Esophagus muscularis mucosa (tissue), 4 donors: ENCODE results near the gene MAN1A1. TPM values are rescaled to one million over a fixed set of nuclear protein-coding genes. Genes with fewer than 3 reads are reported as not detected.

ENCODE experiments used
- DNase-seq: peaks from one replicate; pipeline ENCODE4 v3.0.0-alpha.2; 2017; ENCODE audit errors: extremely low spot score
- H3K27ac ChIP-seq, 4 donors: fragments of 200-600 bp; sonication (generic); replicated peaks in 1 of 4; 1 replicate in 3 of 4; 2 replicates in 1 of 4; pipeline ENCODE4 v1.5.1; 2016 to 2019; ENCODE audit warnings: mild to moderate bottlenecking in 1 of 4
- H3K27me3 ChIP-seq, 4 donors: fragments of 200-600 bp; sonication (generic); one replicate each; pipeline versions ENCODE4 v1.5.1 to v1.6.0; 2016 to 2019
- H3K36me3 ChIP-seq, 4 donors: fragments of 200-600 bp; sonication (generic); one replicate each; pipeline ENCODE4 v1.5.1; 2016 to 2019
- H3K4me1 ChIP-seq, 4 donors: fragments of 200-600 bp; sonication (generic); one replicate each; pipeline ENCODE4 v1.5.1; 2016 to 2019
- H3K4me3 ChIP-seq, 4 donors: fragments of 200-600 bp; sonication (generic); 1 replicate in 2 of 4; 2 replicates in 2 of 4; pipeline ENCODE4 v1.5.1; 2016 to 2019; ENCODE audit warnings: mild to moderate bottlenecking in 4 of 4, moderate library complexity in 1 of 4
- H3K9me3 ChIP-seq, 4 donors: fragments of 200-600 bp; sonication (generic); 1 replicate in 3 of 4; 2 replicates in 1 of 4; pipeline ENCODE4 v1.5.1; 2016 to 2019
- CTCF ChIP-seq, 3 experiments: fragments of 200-600 bp in 2 of 3; fragments of 450-650 bp in 1 of 3; sonication (generic) in 2 of 3; IDR thresholded peaks; one replicate each; pipeline ENCODE4 v1.5.1; 2017 to 2019; ENCODE audit warnings: antibody characterized with exemption in 3 of 3, mild to moderate bottlenecking in 2 of 3, moderate library complexity in 1 of 3
- EP300 ChIP-seq: sonication (generic); formaldehyde crosslinking; IDR thresholded peaks from one replicate; pipeline ENCODE4 v1.6.1; 2017; ENCODE audit warnings: antibody characterized with exemption
- POLR2A ChIP-seq: fragments of 450-650 bp; IDR thresholded peaks from one replicate; pipeline ENCODE4 v1.6.1; 2017; ENCODE audit warnings: antibody characterized with exemption, moderate library complexity, mild to moderate bottlenecking, low read depth
- POLR2AphosphoS5 ChIP-seq, 2 donors: sonication (generic); formaldehyde crosslinking; IDR thresholded peaks; one replicate each; pipeline ENCODE4 v1.6.1; 2017; ENCODE audit warnings: antibody characterized with exemption in 2 of 2
- WGBS: methylation state at CpG from one replicate; pipeline ENCODE4 v1.1.5; 2018; 5-methylcytosine and 5-hydroxymethylcytosine counted together
- intact Hi-C: fragments of 100-400 bp; cut with DNase I; formaldehyde crosslinking; loops from one replicate; pipeline ENCODE4 v1.15.1; 2023
- total RNA-seq, 4 donors: library from RNA; depleted of rRNA; stranded (reverse); fragments of >200 nt; gene quantifications; one replicate each; pipeline versions ENCODE4 v1.1.0 to v1.2.1, GENCODE V29; 2016

The MAN1A1 gene
- total RNA-seq, 4 donors from 2014 or later, result 79.4 to 125 (median 101) TPM

GRCh38 chr6:119313937-119314884 lies 35.4 kb downstream of the MAN1A1 start:
- H3K27me3 ChIP-seq, result no peaks in the 10 kb centered on the region
- H3K36me3 ChIP-seq, result no peaks in the 10 kb centered on the region
- peaks cover 21 to 43% (median 30%) of the 10 kb centered on the region in 4 donors for H3K4me1 ChIP-seq
- WGBS, result 76% methylated on average over 10 of the region's 10 CpGs
- TF ChIP-seq POLR2AphosphoS5 (IDR thresholded peaks at IDR 0.05) (no peak), CTCF (IDR thresholded peaks at IDR 0.05) (no peak), EP300 (no peak), POLR2A (no peak)
- DNase-seq, result no peak
- no peak overlapping the region for H3K4me3 ChIP-seq
- intact Hi-C loops, result no loop called here
- no peaks in the 10 kb centered on the region for H3K9me3 ChIP-seq
- H3K27ac ChIP-seq, result no peak overlapping the region

- no peaks in the 10 kb centered on the region for H3K27me3 ChIP-seq
- H3K4me3 ChIP-seq, result no peak overlapping the region
- no peaks in the 10 kb centered on the region for H3K9me3 ChIP-seq
- peaks cover 21 to 50% (median 30%) of the 10 kb centered on the region in 4 donors for H3K4me1 ChIP-seq
- DNase-seq, result no peak
- no peaks in the 10 kb centered on the region for H3K36me3 ChIP-seq
- intact Hi-C loops, result no loop called here
- TF ChIP-seq CTCF (IDR thresholded peaks at IDR 0.05) (no peak), POLR2AphosphoS5 (IDR thresholded peaks at IDR 0.05) (no peak), POLR2A (no peak), EP300 (no peak)
- 88% methylated on average over 4 of the region's 4 CpGs for WGBS
- no peak overlapping the region for H3K27ac ChIP-seq
Measured at GRCh38 chr6:119312875-119313338, 36.7 kb downstream of the MAN1A1 start.

GRCh38 chr6:119312441-119312840 lies 37.1 kb downstream of the MAN1A1 start:
- no peaks in the 10 kb centered on the region for H3K27me3 ChIP-seq
- intact Hi-C loops, result no loop called here
- peaks cover 21 to 51% (median 30%) of the 10 kb centered on the region in 4 donors for H3K4me1 ChIP-seq
- WGBS, result 93% methylated on average over 4 of the region's 4 CpGs
- no peaks in the 10 kb centered on the region for H3K36me3 ChIP-seq
- no peaks in the 10 kb centered on the region for H3K9me3 ChIP-seq
- H3K4me3 ChIP-seq, result no peak overlapping the region
- TF ChIP-seq EP300 (no peak), POLR2AphosphoS5 (IDR thresholded peaks at IDR 0.05) (no peak), POLR2A (no peak), CTCF (IDR thresholded peaks at IDR 0.05) (no peak)
- DNase-seq, result no peak
- no peak overlapping the region for H3K27ac ChIP-seq

- no peak for DNase-seq
- WGBS, result 94% methylated on average over 8 of the region's 8 CpGs
- H3K4me1 ChIP-seq, result peaks cover 21 to 51% (median 30%) of the 10 kb centered on the region in 4 donors
- TF ChIP-seq EP300 (no peak), CTCF (IDR thresholded peaks at IDR 0.05) (no peak), POLR2AphosphoS5 (IDR thresholded peaks at IDR 0.05) (no peak), POLR2A (no peak)
- no peak overlapping the region for H3K4me3 ChIP-seq
- intact Hi-C loops, result no loop called here
- no peaks in the 10 kb centered on the region for H3K27me3 ChIP-seq
- no peaks in the 10 kb centered on the region for H3K9me3 ChIP-seq
- peaks cover 0 to under 1% (median under 1%) of the 10 kb centered on the region in 4 donors for H3K36me3 ChIP-seq
- H3K27ac ChIP-seq, result no peak overlapping the region
Measured at GRCh38 chr6:119311514-119312142, 37.9 kb downstream of the MAN1A1 start.
